Lower lobe of right lung (tissue), 2 donors: Measurements from ENCODE around the gene ARID1B. TPM values are rescaled to one million over a fixed set of nuclear protein-coding genes. Genes with fewer than 3 reads are reported as not detected.

Experiments used
- ATAC-seq, 2 donors: fragments of 200-7000 bp; cut with Tn5 transposase; one replicate each; pipeline ENCODE4 v1.9.1; 2020 to 2022; ENCODE audit warnings: mild to moderate bottlenecking in 2 of 2, moderate library complexity in 2 of 2
- DNase-seq: peaks from one replicate; pipeline ENCODE4 v3.0.0-alpha.2; 2020
- H3K27ac ChIP-seq: fragments of 200-600 bp; one replicate; pipeline ENCODE4 v1.8.0; 2022
- H3K27me3 ChIP-seq: fragments of 200-600 bp; one replicate; pipeline ENCODE4 v1.8.0; 2022; ENCODE audit warnings: low read depth
- H3K36me3 ChIP-seq: fragments of 200-600 bp; one replicate; pipeline ENCODE4 v1.8.0; 2022; ENCODE audit warnings: mild to moderate bottlenecking
- H3K4me1 ChIP-seq: fragments of 200-600 bp; one replicate; pipeline ENCODE4 v1.8.0; 2022
- H3K4me3 ChIP-seq: fragments of 200-600 bp; one replicate; pipeline ENCODE4 v1.8.0; 2022; ENCODE audit warnings: mild to moderate bottlenecking
- H3K9me3 ChIP-seq: fragments of 200-600 bp; one replicate; pipeline ENCODE4 v1.8.0; 2022
- intact Hi-C: fragments of 100-400 bp; cut with DNase I; formaldehyde crosslinking; loops from one replicate; pipeline ENCODE4 v1.11.0; 2022
- total RNA-seq: library from RNA; stranded (reverse); fragmentation: NEBNext Ultra II Directional; extraction: Animal tissue kit (Norgen Biotek cat#: 25700); gene quantifications from one replicate; pipeline ENCODE4 v1.2.1, GENCODE V29; 2021
- TF ChIP-seq, protein P1 (sequence below): fragments of 200-600 bp; IDR thresholded peaks from one replicate; pipeline ENCODE4 v1.8.0; 2022; ENCODE audit warnings: antibody characterized with exemption, mild to moderate bottlenecking
- donor health status: DM: no; HTN: yes; CAD: no; lungs with severe emphysema.

Gene ARID1B
- total RNA-seq, 1 donor from 2014 or later: 95.5 TPM

DNA sequence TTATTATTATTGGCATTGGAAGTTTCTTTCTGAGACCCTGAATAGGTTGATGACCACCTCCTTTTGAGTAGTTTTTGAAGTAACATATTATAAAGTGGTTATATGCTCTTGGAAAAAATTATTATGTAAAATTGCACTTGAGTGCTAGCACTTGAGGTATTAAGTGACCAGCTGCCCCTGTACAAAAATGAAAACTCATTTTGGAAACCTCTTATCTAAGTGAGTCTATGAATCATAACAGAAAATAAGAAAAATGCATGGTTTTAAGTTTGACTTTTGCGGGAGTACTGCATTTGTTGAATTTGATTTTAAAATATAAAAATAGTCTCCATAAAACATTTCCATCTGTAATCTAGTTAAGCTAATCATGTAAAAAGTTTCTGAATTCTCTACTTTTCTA, 297.8 kb downstream of the ARID1B start:
- Histone ChIP-seq H3K4me3 (no peak overlapping the region), H3K4me1 (peaks cover 49% of the 10 kb centered on the region), H3K27me3 (no peaks in the 10 kb centered on the region), H3K36me3 (no peaks in the 10 kb centered on the region), H3K9me3 (no peaks in the 10 kb centered on the region), H3K27ac (no peak overlapping the region)
- intact Hi-C loops: no loop called here
- ATAC-seq (peak in 1 of 2 donors; percentile 39), DNase-seq (no peak)
- TF ChIP-seq, protein P1, sequence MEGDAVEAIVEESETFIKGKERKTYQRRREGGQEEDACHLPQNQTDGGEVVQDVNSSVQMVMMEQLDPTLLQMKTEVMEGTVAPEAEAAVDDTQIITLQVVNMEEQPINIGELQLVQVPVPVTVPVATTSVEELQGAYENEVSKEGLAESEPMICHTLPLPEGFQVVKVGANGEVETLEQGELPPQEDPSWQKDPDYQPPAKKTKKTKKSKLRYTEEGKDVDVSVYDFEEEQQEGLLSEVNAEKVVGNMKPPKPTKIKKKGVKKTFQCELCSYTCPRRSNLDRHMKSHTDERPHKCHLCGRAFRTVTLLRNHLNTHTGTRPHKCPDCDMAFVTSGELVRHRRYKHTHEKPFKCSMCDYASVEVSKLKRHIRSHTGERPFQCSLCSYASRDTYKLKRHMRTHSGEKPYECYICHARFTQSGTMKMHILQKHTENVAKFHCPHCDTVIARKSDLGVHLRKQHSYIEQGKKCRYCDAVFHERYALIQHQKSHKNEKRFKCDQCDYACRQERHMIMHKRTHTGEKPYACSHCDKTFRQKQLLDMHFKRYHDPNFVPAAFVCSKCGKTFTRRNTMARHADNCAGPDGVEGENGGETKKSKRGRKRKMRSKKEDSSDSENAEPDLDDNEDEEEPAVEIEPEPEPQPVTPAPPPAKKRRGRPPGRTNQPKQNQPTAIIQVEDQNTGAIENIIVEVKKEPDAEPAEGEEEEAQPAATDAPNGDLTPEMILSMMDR: no peak

DNA sequence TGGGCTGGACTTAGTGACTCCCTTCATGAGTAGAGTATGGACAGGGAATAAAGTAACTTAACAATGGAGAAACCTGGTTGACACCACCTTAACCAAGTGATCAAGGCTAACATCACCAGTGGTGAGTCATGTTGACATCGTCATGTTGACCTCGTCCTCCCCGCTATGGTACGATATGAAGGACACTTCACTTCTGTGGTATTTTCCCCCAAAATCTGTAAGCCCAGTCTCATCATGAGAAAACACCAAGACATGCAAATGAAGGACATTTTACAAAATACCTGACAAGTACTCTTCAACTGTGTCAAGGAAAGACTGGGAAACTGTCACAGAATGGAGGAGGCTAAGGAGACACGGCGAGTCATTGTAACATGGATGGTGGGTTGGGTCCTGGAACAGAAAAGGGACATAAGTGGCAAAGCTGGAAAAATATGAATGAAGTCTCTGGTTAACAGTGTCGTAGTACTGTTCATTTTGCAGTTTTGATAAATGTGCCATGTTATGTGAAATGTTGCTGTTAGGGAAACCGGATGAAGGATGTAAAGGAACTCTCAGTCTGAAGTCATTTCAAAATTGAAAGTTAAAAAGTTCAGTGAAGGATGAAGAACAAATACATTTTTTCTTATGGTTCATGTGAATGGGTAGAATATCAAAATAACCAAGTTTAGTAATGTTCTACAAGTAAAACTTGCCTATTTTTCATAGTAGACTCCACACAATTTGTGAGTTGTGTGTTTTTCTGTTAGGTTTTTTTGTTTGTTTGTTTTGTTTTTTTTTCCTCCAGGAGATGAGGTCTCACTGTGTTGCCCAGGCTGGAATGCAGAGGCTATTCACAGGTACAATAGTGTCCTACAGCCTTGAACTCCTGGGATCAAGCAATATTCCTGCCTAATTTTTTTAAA, 298.6 kb downstream of the ARID1B start:
- no peaks in the 10 kb centered on the region for H3K36me3 ChIP-seq
- TF ChIP-seq, protein P1: no peak
- H3K4me1 ChIP-seq: peaks cover 41% of the 10 kb centered on the region
- intact Hi-C loops: no loop called here
- ATAC-seq: peak in 1 of 2 donors; percentile 41
- H3K9me3 ChIP-seq: no peaks in the 10 kb centered on the region
- H3K4me3 ChIP-seq: no peak overlapping the region
- DNase-seq: no peak
- H3K27ac ChIP-seq: no peak overlapping the region
- H3K27me3 ChIP-seq: no peaks in the 10 kb centered on the region

DNA sequence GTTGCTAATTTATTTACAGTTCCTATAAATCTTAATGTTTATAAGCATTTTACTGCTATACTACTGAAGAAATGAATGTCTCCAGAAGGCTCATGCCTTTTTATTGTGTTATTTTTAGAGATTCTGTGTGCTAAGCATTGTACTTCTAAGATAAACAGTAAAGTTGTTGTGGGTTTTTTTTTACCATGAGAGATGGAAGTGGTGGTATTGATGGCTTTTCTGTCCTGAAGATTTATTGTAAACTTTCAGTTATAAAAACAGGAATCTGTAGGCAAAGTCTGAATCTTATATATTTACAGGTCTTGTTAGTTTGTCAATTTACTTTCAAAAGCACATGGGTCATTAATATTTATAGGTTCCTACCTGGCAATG, 299.3 kb downstream of the ARID1B start:
- Histone ChIP-seq H3K36me3 (no peaks in the 10 kb centered on the region), H3K27me3 (no peaks in the 10 kb centered on the region), H3K9me3 (no peaks in the 10 kb centered on the region), H3K4me3 (no peak overlapping the region), H3K27ac (no peak overlapping the region), H3K4me1 (peaks cover 36% of the 10 kb centered on the region)
- TF ChIP-seq, protein P1: no peak
- ATAC-seq (no peak), DNase-seq (no peak)
- intact Hi-C loops: no loop called here

DNA sequence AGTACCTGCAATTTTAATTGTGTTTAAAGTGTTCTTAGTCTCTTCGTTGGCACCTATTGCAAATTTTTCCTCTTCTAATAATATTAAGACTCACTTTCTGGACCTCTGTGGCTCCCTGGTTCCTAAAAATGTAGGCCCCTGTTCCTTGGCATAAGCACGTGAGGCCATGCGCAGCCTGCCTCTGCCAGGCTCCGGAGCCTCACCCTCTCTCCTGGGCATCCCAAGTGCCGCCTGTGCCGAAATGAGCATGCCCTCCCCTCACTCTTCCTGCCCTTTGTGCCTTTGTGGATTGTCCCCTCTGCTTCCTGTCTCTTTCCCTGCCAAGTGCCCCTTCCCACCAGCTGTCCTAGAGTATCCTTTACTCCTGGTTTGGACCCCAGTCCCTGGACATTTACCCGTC, 300.1 kb downstream of the ARID1B start:
- DNase-seq (no peak), ATAC-seq (no peak)
- Histone ChIP-seq H3K27ac (no peak overlapping the region), H3K36me3 (no peaks in the 10 kb centered on the region), H3K27me3 (no peaks in the 10 kb centered on the region), H3K9me3 (no peaks in the 10 kb centered on the region), H3K4me3 (no peak overlapping the region), H3K4me1 (peaks cover 36% of the 10 kb centered on the region)
- intact Hi-C loops: no loop called here
- TF ChIP-seq, protein P1: no peak

DNA sequence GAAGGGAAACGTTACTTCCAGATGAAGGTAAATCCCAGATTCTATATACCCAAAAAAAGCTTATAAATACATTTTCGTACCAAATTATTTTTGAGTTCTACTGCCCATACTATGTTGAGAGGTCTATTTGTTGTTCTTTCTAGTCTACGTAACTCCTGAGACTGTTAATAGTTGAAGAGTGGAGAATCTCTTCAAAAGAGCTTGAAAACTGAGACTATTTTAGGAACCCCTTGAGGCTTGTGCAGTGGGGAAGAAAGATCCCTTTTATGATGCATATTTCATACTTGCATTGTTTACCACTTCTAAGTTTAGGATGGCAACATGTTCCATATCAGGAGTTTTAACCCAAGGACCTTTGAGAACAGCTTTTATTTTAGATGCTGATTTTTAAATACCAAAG, 301.1 kb downstream of the ARID1B start:
- no peak for DNase-seq
- Histone ChIP-seq H3K9me3 (no peaks in the 10 kb centered on the region), H3K4me3 (no peak overlapping the region), H3K36me3 (no peaks in the 10 kb centered on the region), H3K27ac (no peak overlapping the region), H3K4me1 (peaks cover 36% of the 10 kb centered on the region), H3K27me3 (no peaks in the 10 kb centered on the region)
- peak in 1 of 2 donors; percentile 53 for ATAC-seq
- TF ChIP-seq, protein P1: no peak
- intact Hi-C loops: no loop called here
